Right lobe of liver (tissue), 6 donors: Measurements from ENCODE around the gene GFER. TPM values are rescaled to one million over a fixed set of nuclear protein-coding genes. Genes with fewer than 3 reads are reported as not detected.

Experiments used
- ATAC-seq, 4 donors: fragments of 200-7000 bp; cut with Tn5 transposase; one replicate each; pipeline ENCODE4 v1.9.1; 2020; ENCODE audit warnings: mild to moderate bottlenecking in 4 of 4, moderate library complexity in 4 of 4
- DNase-seq, 3 donors: peaks; one replicate each; pipeline ENCODE4 v3.0.0-alpha.2; 2020
- H3K27ac ChIP-seq, 3 donors: fragments of 200-600 bp; one replicate each; pipeline ENCODE4 v1.8.0; 2022
- H3K27me3 ChIP-seq, 2 donors: fragments of 200-600 bp; one replicate each; pipeline ENCODE4 v1.8.0; 2022
- H3K36me3 ChIP-seq, 4 donors: fragments of 200-600 bp; sonication (generic) in 1 of 4; one replicate each; pipeline versions ENCODE4 v1.5.1 to v1.8.0; 2017 to 2022; ENCODE audit warnings: control low read depth in 1 of 4
- H3K4me1 ChIP-seq, 4 donors: fragments of 200-600 bp; sonication (generic) in 1 of 4; one replicate each; pipeline versions ENCODE4 v1.5.1 to v1.8.0; 2017 to 2022; ENCODE audit warnings: control low read depth in 1 of 4
- H3K4me3 ChIP-seq, 3 donors: fragments of 200-600 bp; one replicate each; pipeline ENCODE4 v1.8.0; 2022
- H3K9me3 ChIP-seq, 4 donors: fragments of 200-600 bp; sonication (generic) in 1 of 4; one replicate each; pipeline versions ENCODE4 v1.5.1 to v1.8.0; 2017 to 2022; ENCODE audit warnings: control low read depth in 1 of 4
- POLR2A ChIP-seq: fragments of 450-650 bp; IDR thresholded peaks from one replicate; pipeline ENCODE4 v1.6.1; 2017; ENCODE audit warnings: antibody characterized with exemption, mild to moderate bottlenecking
- WGBS: methylation state at CpG from one replicate; pipeline ENCODE4 v1.1.6; 2018; ENCODE audit warnings: low coverage, low lambda C conversion rate; ENCODE audit not compliant: insufficient coverage; ENCODE audit errors: missing lambda C conversion rate; 5-methylcytosine and 5-hydroxymethylcytosine counted together
- intact Hi-C, 2 donors: fragments of 100-400 bp; cut with DNase I; formaldehyde crosslinking; loops; one replicate each; pipeline versions ENCODE4 v1.11.2 to v1.14.1; 2022
- small RNA-seq, 2 experiments: library from RNA; depleted of rRNA; stranded (forward); fragments of <200 nt; gene quantifications; one replicate each; pipeline ENCODE3, GENCODE V24; 2016
- total RNA-seq, 6 experiments: library from RNA; depleted of rRNA in 2 of 6; stranded (reverse); fragments of >200 nt in 2 of 6; fragmentation: NEBNext Ultra II Directional in 3 of 6; extraction: Animal tissue kit (Norgen Biotek cat#: 25700) in 3 of 6; gene quantifications; one replicate each; pipeline versions ENCODE4 v1.1.0 to v1.2.4, GENCODE V29; 2016 to 2023
- TF ChIP-seq, protein P1 (sequence below), 4 donors: fragments of 200-600 bp in 3 of 4; fragments of 450-650 bp in 1 of 4; IDR thresholded peaks; one replicate each; pipeline versions ENCODE4 v1.5.1 to v1.8.0; 2016 to 2022; ENCODE audit warnings: antibody characterized with exemption in 4 of 4, mild to moderate bottlenecking in 2 of 4
- donor health status: DM: no; HTN: yes; CAD: no.
- donor health status: DM: no; HTN: no; CAD: no.
- donor health status: DM: no; HTN: no; CAD: no.
- donor health status: DM: no; HTN: yes; CAD: no.
- donor health status: DM: no; HTN: yes; CAD: no.

Gene GFER
- total RNA-seq, 6 experiments from 2014 or later = 16.1 to 18.6 (median 18.0) TPM

DNA sequence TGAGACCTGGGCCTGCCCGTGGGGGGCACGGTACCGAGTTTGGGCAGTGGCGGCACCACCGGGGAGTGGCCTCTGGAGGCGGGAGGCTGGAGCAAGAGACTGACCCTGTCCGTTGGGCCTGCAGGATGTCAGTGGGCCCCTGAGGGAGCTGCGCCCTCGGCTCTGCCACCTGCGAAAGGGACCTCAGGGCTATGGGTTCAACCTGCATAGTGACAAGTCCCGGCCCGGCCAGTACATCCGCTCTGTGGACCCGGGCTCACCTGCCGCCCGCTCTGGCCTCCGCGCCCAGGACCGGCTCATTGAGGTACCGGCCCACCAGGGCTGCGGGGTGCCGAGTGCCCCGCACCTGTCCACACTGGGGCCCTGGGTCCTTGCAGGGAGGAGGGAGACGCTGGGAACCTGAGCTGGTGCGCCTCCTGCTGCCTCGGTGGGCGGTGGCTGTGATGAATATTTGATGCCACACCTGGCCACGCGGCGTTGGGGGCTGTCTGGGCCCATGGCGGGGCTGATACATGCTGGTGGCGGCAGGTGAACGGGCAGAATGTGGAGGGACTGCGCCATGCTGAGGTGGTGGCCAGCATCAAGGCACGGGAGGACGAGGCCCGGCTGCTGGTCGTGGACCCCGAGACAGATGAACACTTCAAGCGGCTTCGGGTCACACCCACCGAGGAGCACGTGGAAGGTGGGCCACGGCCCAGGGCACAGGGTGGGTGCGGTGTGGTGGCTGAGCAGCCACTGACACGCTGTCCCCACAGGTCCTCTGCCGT is 52.4 kb downstream of the GFER start:
- no peak for TF ChIP-seq POLR2A
- TF ChIP-seq, protein P1, sequence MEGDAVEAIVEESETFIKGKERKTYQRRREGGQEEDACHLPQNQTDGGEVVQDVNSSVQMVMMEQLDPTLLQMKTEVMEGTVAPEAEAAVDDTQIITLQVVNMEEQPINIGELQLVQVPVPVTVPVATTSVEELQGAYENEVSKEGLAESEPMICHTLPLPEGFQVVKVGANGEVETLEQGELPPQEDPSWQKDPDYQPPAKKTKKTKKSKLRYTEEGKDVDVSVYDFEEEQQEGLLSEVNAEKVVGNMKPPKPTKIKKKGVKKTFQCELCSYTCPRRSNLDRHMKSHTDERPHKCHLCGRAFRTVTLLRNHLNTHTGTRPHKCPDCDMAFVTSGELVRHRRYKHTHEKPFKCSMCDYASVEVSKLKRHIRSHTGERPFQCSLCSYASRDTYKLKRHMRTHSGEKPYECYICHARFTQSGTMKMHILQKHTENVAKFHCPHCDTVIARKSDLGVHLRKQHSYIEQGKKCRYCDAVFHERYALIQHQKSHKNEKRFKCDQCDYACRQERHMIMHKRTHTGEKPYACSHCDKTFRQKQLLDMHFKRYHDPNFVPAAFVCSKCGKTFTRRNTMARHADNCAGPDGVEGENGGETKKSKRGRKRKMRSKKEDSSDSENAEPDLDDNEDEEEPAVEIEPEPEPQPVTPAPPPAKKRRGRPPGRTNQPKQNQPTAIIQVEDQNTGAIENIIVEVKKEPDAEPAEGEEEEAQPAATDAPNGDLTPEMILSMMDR (IDR thresholded peaks at IDR 0.05) = peak in 2 of 4 donors; percentile 6 to 16
- intact Hi-C loops = loop anchor here in 1 of 2 donors (5.0 kb wide), 1 partner anchor 116 kb away; no protein-coding TSS in a partner anchor
- no peaks in the 10 kb centered on the region for H3K27me3 ChIP-seq
- peak overlapping the region; percentile 86 to 96 (median 87) for H3K27ac ChIP-seq
- H3K9me3 ChIP-seq = no peaks in the 10 kb centered on the region
- H3K4me1 ChIP-seq = peaks cover 1 to 58% (median 23%) of the 10 kb centered on the region in 4 donors
- 27% methylated on average over 2 of the region's 47 CpGs for WGBS
- H3K36me3 ChIP-seq = peaks cover 0 to 6% (median 3%) of the 10 kb centered on the region in 4 donors
- DNase-seq (peak in 2 of 3 donors; percentile 69 to 72), ATAC-seq (no peak)
- H3K4me3 ChIP-seq = peak overlapping the region; percentile 39 to 81 (median 74)

GRCh38 chr16:2037115-2037514 is 53.1 kb downstream of the GFER start:
- no peaks in the 10 kb centered on the region for H3K27me3 ChIP-seq
- no peak for TF ChIP-seq POLR2A
- TF ChIP-seq, protein P1 (IDR thresholded peaks at IDR 0.05) = no peak
- DNase-seq = peak in 1 of 3 donors; percentile 67
- peaks cover 1 to 63% (median 26%) of the 10 kb centered on the region in 4 donors for H3K4me1 ChIP-seq
- peak overlapping the region; percentile 39 to 81 (median 74) for H3K4me3 ChIP-seq
- peak overlapping the region in 2 of 3 donors; percentile 86 to 96 for H3K27ac ChIP-seq
- intact Hi-C loops = loop anchor here in 1 of 2 donors (5.0 kb wide), 1 partner anchor 115 kb away; no protein-coding TSS in a partner anchor
- peaks cover 0 to 6% (median 3%) of the 10 kb centered on the region in 4 donors for H3K36me3 ChIP-seq
- no peak for ATAC-seq
- no peaks in the 10 kb centered on the region for H3K9me3 ChIP-seq
- WGBS = no CpG with 5 or more reads among the region's 15 CpGs

Small RNA genes within 50 kb of the gene (small RNA-seq; reads per million reads assigned to genes)
- gene AC005363.2 = 0 reads per million in 2 experiments
- gene RN7SL219P = 0 reads per million in 2 experiments
- gene SNORA10 = 0 reads per million in 2 experiments
- 0 reads per million in 2 experiments for gene SNORA64

Other genes with a start within 250 kb of the GFER start
- 10 to 100 TPM; 17.9 to 36.1 (median 23.2) TPM for gene NME3, start 212.7 kb upstream of the GFER start, total RNA-seq
- 10 to 100 TPM in 1 of 6 experiments, 1 to 10 TPM in 5; 3.8 to 11.1 (median 5.0) TPM for gene EME2, start 211.4 kb upstream of the GFER start, total RNA-seq
- gene MRPS34, start 211.1 kb upstream of the GFER start, total RNA-seq = 10 to 100 TPM; 42.5 to 90.5 (median 52.9) TPM
- gene SPSB3, start 201.6 kb upstream of the GFER start, total RNA-seq = 10 to 100 TPM; 18.6 to 42.5 (median 34.5) TPM
- gene NUBP2, start 201.2 kb upstream of the GFER start, total RNA-seq = 10 to 100 TPM; 21.1 to 90.3 (median 32.6) TPM
- 100 to 1,000 TPM in 1 of 6 experiments, 10 to 100 TPM in 5; 38.7 to 124 (median 85.3) TPM for gene IGFALS, start 190.5 kb upstream of the GFER start, total RNA-seq
- 100 to 1,000 TPM in 4 of 6 experiments, 10 to 100 TPM in 2; 77.9 to 161 (median 143) TPM for gene HAGH, start 157.4 kb upstream of the GFER start, total RNA-seq
- gene FAHD1, start 157.0 kb upstream of the GFER start, total RNA-seq = 10 to 100 TPM; 25.5 to 96.5 (median 36.0) TPM
- under 1 TPM in 2 of 6 experiments, not detected in 4; 0.39 to 0.40 TPM for gene MEIOB, start 112.0 kb upstream of the GFER start, total RNA-seq
- not detected for gene HS3ST6, start 65.8 kb upstream of the GFER start, total RNA-seq
- gene MSRB1, start 41.0 kb upstream of the GFER start, total RNA-seq = 100 to 1,000 TPM in 3 of 6 experiments, 10 to 100 TPM in 3; 63.4 to 121 (median 98.5) TPM
- gene RPL3L, start 29.5 kb upstream of the GFER start, total RNA-seq = under 1 TPM in 1 of 6 experiments, not detected in 5; 0.12 TPM
- gene NDUFB10, start 24.7 kb upstream of the GFER start, total RNA-seq = 100 to 1,000 TPM in 2 of 6 experiments, 10 to 100 TPM in 4; 68.7 to 210 (median 81.2) TPM
- 1,000 to 10,000 TPM in 1 of 6 experiments, 100 to 1,000 TPM in 5; 451 to 1,052 (median 541) TPM for gene RPS2, start 19.4 kb upstream of the GFER start, total RNA-seq
- not detected for gene RNF151, start 17.3 kb upstream of the GFER start, total RNA-seq
- gene TBL3, start 12.1 kb upstream of the GFER start, total RNA-seq = 10 to 100 TPM; 15.8 to 42.4 (median 18.1) TPM
- gene NOXO1, start 2.7 kb upstream of the GFER start, total RNA-seq = 1 to 10 TPM in 1 of 6 experiments, under 1 TPM in 3, not detected in 2; 0.51 to 1.3 (median 0.60) TPM
- gene SYNGR3, start 5.8 kb downstream of the GFER start, total RNA-seq = under 1 TPM in 1 of 6 experiments, not detected in 5; 0.22 TPM
- 10 to 100 TPM; 21.6 to 46.4 (median 25.0) TPM for gene ZNF598, start 25.6 kb downstream of the GFER start, total RNA-seq
- 10 to 100 TPM in 2 of 6 experiments, 1 to 10 TPM in 4; 2.7 to 12.3 (median 8.2) TPM for gene NPW, start 35.6 kb downstream of the GFER start, total RNA-seq
- 100 to 1,000 TPM; 129 to 284 (median 186) TPM for gene NHERF2, start 42.7 kb downstream of the GFER start, total RNA-seq
- gene NTHL1, start 63.6 kb downstream of the GFER start, total RNA-seq = 100 to 1,000 TPM in 1 of 6 experiments, 10 to 100 TPM in 5; 12.0 to 127 (median 42.6) TPM
- 100 to 1,000 TPM in 1 of 6 experiments, 10 to 100 TPM in 5; 25.7 to 124 (median 59.4) TPM for gene TSC2, start 63.8 kb downstream of the GFER start, total RNA-seq
- 10 to 100 TPM; 28.5 to 58.2 (median 42.8) TPM for gene PKD1, start 151.7 kb downstream of the GFER start, total RNA-seq
- 10 to 100 TPM in 3 of 6 experiments, 1 to 10 TPM in 3; 3.8 to 14.6 (median 8.7) TPM for gene RAB26, start 164.4 kb downstream of the GFER start, total RNA-seq
- 10 to 100 TPM; 40.9 to 56.2 (median 46.2) TPM for gene TRAF7, start 171.6 kb downstream of the GFER start, total RNA-seq
- gene CASKIN1, start 212.4 kb downstream of the GFER start, total RNA-seq = not detected
- gene MLST8, start 221.3 kb downstream of the GFER start, total RNA-seq = 10 to 100 TPM; 13.1 to 51.0 (median 17.5) TPM
- gene BRICD5, start 226.7 kb downstream of the GFER start, total RNA-seq = 1 to 10 TPM in 4 of 6 experiments, under 1 TPM in 2; 0.74 to 3.7 (median 2.0) TPM
- 10 to 100 TPM in 1 of 6 experiments, 1 to 10 TPM in 5; 3.8 to 14.2 (median 6.9) TPM for gene PGP, start 230.6 kb downstream of the GFER start, total RNA-seq
- 10 to 100 TPM in 4 of 6 experiments, 1 to 10 TPM in 2; 8.9 to 11.3 (median 10.4) TPM for gene E4F1, start 239.4 kb downstream of the GFER start, total RNA-seq